ENCODE measurements around the gene ERVFRD-1.
A peak's percentile ranks its signal among the peaks of the same experiment; 100 is the strongest.

- TF ChIP-seq CTCF (conservative IDR thresholded peaks at IDR 0.05; ENCODE audit: low read length), result peak; percentile 99
- TF ChIP-seq EZH2phosphoT487 (IDR thresholded peaks at IDR 0.05; ENCODE audit: borderline replicate concordance), result no peak
Measured at GRCh38 chr6:11144393-11144851, 32.9 kb upstream of the ERVFRD-1 start.

All from Loucy (cell line).